ENCODE results near the gene PLPP1.

Gene PLPP1

DNA sequence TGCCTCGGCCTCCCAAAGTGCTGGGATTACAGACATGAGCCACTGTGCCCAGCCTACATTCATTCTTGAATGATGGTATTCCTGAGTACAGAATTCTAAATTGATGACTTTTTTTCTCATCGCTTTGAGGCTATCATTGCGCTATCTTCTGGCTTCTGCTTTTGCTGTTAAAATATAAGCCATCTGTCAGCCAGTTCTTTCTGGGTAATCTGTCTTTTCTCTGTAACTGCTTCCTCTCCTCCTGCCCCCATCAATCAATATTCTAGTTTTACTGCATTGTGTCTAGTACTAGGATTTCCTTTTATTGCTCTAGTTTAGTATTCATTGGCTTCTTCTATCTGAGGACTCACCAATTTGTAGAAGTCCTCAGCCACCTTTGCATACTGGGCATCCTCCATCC is 89.0 kb downstream of the PLPP1 start:
- DNase-seq: no peak

DNA sequence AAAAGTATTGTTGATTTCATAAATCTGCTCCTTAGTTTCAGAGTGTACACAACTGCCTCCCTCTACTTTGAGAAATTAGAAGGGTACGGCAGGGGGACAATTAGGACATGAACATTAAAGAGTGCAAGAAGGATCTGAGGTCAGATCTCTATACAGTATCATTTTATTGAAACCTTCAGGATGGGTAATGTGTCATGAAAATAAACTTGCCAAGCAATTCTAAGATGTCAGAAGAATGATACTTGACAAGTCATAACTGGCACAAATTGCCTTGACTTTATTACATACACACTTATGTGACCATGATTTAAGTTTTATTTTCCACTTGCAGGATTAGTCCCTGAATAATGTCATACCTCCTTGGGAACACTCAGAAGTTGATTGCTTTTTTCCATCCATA is 92.8 kb downstream of the PLPP1 start:
- no peak for DNase-seq

DNA sequence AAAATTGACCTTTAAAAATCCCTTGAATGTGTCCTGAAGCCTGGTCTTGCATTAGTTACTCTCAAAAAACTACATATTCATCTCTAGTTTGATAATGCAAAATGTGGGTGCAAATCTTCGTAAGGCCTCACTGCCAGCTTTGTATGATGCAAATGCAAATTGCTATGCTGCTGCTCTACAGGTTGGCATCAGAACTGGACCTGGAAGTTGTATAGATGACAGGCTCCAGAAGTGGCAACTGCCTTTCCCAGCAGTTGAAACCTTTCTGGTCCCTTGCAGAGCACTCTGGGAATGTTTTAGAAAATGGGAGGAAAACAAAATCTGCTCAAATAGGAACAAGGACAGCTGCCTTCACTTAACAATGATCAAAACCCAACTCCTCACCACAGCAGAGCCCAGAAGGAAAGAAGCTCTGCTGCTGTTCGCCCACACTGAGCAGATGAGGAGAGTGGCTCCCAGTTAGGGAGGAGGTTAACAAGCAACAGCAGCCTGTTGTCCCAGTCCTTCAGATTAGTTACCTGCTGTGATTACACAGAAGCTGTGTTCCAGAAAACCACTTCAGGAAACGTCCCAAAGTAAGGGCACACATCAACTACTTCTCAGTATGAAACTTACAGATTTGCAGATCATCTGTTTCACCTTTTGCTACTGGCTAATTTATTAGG is 93.5 kb downstream of the PLPP1 start:
- DNase-seq: no peak

DNA sequence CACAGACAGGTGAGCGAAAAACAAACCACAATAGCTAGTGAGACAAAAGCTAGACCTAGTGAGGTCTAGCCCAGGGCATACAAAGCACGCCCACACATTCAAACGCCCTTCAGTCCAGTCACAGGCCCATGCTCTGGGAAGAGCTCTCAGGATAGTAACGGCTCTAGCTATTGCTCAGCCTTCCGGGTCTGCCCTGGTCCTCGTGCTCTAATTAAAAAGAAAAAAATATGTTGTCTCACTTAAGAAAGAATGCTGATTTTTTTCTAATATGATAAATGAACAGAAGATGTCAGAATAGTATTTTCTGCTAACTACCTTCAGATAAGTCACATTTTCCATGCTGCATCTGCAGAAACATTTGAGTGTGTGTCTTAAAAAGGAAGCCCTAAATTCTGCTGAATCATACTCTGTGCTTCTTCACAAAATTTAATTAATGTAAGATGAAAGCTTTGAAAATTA is 94.5 kb downstream of the PLPP1 start:
- DNase-seq: peak; percentile 67

DNA sequence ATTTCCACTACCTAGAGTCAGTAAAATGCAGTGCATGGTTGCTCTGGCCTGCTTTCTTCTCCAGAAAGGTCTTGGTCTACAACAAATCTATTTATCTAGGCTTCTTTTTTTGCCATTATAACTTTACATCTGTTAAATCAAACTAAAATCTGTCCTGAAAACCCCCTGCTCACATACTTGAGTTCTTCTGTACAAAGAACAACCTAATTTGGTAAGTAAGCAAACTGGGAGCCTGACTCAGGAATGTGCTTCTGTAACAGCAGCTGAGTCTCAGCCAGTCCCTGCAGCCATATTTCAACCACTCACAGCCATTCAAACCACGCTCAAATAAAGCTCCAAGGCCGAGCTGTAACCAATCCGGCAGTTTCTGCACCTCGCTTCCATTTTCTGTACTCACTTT is 95.8 kb downstream of the PLPP1 start:
- DNase-seq: peak; percentile 85

DNA sequence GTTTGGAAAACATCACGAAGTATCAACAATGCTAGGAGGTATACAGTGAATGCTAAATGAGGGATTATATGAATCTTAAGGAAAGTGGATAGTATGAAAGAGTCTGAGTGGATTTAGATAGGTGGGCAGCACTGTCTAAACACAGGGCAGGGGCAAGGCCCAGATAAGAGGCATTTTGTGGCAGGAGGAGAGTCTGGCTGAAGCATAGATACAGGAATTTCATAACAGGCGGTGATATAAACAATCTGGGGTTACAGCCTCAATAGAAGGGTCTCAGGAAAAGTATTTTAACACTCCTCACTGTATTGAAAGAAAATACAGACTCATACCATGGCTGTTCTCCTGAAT is 96.9 kb downstream of the PLPP1 start:
- DNase-seq: no peak

DNA sequence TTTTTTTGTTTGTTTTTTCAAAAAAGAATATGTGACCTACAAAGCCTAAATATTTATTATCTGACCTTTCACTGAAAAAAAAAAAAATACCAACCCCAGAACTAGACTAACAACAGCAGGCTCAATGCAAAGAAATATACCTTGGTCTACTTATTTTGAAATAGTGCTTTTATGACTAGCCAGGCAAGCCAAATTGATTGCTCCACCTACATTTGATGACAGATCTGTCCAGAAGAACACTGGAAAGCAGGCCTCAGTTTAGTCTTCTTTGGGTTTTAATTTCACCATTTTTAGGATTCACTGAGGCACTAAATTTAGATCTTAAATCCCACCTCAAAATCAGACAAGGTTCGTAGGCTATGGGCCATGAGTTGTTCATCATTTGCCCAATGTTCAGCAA is 97.3 kb downstream of the PLPP1 start:
- no peak for DNase-seq

DNA sequence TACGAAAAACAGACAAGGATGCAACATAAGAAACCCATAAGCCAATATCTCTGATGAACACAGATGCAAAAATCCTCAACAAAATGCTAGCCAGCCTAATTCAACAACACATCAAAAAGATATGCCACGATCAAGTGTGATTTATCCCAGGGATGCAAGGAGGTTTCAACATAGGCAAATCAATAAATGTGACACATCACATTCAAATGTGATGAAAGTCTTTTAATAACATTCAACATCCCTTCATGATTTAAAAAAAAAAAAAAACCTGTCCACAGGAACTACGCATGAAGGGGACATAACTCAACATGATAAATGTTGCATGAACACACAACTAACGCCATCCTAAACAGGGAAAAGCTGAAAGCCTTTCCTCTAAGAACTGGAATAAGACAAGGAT is 102.2 kb downstream of the PLPP1 start:
- DNase-seq: no peak

DNA sequence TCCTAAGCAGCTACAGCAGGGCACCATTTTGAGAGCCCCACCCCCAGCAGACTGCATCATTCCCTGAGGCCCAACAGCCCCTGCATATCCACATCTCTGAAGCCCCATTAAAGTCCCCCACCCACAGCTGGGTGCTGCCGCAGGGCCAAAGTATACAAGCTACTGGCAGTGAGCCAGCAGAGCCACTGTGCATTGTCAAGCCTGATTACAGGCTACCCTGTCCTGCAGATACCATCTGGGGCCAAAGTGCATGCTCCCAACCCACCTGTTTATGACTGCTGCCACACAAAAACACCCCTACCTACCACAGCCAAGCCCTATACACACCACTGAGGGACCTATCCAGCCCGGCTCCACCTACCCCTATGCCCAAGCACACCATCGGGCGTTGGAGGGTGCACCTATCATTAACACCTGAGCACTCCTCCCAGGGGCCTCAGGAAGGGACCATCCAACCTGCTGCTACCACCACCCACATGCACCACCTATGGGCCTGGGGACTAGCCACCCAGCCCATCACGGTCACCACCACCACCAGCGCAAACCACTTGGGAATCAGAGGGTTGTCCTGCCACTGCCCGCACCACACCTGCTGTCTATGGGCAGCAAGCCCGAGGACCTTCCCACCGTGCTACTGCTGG is 105.0 kb downstream of the PLPP1 start:
- no peak for DNase-seq

DNA sequence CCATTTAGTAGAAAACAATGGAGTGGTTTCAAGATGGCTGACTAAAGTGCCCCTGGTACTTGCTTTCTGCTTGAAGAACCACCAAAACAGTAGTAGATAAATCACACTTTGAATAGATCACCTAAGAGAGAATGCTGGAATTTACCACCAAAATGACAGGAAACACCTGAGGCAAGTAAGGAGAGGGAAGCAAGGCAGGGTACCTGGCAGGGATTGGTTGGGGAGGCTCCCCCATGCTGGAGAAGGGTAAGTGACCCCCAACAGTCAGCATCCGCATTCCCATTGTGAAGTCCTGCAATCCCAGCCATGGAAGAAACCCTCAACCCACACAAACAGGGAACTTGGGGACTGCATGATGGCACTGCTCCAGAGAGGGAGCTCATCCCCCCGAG is 105.5 kb downstream of the PLPP1 start:
- no peak for DNase-seq

DNA sequence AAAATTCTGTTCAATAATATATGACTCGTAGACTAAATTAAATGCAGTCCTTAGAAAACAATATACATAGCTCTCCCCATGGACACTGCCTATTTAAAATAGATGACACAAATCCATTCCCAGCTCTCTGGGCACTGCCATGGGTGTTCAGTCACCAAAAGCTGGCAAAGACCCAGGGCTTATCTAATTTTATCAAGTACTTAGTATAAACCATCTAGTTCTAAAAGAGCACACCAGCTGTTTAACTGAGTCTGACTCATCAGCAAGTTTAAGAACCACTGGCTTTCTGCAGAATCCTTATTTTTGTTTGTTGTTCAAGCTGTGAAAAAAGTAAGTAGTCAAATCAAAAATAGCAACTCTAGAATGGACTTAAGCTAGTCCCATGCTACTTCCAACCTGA is 107.6 kb downstream of the PLPP1 start:
- peak; percentile 78 for DNase-seq

DNA sequence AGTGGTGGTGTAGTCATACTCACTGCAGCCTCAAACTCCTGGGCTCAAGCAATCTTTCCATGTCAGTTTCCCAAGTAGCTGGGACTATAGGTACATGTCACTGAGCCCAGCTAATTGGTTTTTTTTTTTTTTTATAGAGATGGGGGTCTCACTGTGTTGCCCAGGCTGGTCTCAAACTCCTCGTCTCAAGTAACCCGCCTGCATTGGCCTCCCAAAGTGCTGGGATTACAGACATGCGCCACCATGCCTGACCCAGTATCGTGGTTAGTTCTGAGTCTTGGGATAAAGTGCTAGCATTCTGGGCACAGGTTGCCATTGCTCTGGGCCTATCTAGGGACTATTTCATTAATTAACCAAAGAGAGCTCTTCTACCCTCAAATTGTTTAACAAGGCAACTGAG is 108.3 kb downstream of the PLPP1 start:
- DNase-seq: no peak

DNA sequence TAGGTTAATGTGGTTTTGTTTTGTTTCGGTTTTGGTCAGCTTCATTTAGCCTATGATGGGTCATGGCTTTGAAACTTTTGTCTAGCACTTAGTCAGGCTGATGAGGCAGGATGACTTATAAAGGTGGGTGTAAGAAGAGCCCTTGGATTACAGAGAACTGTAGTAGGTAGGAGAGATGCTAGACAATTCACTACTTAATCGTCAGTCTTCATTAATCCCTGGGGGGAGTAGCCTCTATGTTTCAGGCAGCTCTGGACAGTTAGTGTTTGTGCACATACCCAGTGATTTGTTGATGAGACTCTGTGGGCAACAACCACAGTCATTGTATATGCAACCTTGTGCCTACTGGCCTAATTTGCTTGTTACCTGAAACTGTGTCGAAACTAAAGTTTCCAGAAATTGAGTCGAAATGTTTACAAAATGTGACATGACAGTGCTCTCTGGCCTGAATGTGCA is 113.7 kb downstream of the PLPP1 start:
- DNase-seq: no peak

DNA sequence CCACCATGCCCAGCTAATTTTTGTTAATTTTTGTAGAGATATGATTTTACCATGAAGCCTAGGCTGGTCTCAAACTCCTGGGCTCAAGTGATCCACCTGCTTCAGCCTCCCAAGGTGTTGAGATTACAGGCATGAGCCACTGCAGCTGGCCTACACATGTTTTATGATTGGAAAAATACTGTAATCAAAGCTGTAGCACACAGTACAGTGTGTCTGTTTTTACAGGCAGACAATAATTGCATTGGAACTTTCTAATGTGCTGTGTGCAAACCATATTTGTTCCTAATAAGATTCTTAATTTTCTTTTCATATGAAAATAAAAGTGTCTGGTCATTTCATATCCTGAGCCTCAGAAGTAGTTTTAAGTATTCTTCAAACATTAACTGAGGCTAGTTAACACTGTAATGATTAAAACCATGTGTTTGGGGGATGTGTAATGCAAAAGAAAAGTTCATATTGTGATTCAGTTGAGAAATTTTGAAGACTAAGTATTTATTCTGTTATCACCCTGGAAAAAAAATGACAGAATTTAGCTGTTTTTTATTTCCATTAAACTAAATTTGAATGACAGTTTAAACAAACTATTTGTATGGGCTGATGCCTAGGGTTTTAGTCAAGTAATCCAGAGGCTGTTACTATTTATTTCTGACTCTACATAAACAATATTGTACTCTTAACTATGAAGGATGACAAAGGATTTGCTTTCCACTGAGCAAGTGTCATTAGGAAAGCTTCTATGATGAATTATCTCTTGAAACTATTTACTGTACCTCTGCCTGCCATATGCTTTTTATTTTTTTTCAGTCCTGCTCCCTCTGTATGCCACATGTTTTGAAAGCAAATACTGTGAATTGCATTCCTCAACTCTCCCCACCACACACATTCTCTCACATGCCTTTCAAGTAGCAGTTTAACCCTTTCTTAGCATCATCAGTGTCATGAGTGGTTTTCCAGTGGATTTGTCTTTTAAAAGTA is 115.5 kb downstream of the PLPP1 start:
- peak; percentile 93 for DNase-seq

DNA sequence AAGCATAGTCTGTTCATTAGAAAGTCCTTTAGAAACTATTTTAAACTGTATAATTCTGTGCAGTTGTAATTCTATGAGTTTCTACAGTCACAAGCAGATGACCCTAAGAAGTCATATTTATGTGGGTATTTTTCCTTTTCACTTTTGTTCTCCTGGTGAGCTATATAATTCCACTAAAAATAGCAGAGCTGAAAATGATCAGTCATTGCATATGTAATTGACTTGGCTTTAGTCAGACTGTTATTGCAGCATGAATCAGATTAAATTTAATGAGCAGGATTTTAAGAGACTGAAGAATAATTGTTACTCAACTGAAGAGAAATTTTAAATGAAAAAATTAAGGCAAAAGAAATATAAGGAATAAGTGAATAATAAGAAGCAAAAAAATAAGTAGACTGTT is 118.5 kb downstream of the PLPP1 start:
- peak; percentile 39 for DNase-seq

DNA sequence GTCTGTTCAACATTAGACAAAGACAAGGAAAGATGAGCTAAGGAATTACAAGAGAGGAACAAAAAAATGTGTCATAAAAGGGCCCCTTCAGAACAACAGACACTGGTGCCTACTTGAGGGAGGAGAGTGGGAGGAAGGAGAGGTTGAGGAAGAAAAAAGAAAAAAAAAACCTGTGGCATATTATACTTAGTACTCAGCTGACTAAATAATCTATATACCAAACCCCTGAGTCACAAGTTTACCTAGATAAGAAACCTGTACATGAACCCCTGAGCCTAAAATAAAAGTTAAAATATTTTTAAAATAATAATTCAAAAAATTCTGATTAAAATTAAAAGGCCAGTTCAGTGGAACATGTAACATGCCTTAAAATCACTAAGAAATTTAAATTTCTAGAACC is 119.7 kb downstream of the PLPP1 start:
- no peak for DNase-seq

DNA sequence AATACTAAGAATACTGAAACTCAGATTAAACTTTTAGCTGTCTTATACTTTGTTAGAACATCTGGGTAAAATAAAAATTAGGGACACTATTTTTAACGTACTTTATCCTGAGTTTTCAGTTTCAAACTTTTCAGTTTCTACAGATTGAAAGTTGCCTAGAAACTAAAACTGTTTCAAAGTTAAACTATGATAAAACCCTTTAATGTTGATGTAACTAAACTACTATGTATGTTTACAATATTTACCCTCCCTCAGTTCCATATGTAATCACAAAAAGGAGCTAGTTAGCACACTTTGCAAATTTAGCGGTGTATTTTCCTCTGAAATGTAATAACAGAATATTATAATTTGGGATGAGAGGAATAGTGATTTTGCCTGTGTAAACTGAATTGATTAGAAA is 121.1 kb downstream of the PLPP1 start:
- DNase-seq: no peak

DNA sequence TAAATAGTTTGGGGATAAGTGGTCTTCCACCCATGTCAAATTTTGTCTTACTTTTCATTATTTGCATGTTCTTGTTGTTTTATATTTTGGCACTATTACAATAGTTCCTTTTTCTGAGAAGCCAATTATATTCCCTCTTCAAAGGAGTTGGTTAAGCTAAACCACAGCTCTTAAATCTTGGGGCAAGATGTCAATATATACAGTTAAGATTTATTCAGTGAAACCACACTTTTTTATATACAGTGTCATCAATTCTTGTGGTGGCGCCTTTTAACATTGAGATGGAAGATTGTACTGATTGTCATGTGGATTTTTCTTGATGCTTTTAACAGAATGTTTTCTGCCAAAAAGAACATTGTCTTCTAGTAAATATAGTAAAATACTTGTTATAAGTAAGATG is 122.9 kb downstream of the PLPP1 start:
- no peak for DNase-seq

DNA sequence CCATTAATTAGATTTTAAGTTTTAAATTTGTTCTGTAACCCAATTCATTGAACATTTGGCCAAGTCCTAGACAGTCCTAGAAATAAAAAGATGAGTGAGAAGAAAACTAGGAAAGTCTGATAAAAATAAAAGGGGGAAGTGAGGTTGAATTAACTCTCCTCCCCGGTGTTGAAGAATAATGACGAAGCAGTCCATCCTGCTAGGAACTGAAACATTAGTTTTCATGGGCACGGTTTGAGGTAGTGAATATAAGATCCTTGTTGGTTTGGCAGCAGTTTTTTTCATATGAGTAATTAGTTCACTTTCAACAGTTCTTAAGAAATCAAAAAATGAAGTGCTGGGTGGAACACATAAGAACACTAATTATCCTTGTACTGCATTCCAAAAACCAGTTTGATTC is 123.9 kb downstream of the PLPP1 start:
- no peak for DNase-seq

DNA sequence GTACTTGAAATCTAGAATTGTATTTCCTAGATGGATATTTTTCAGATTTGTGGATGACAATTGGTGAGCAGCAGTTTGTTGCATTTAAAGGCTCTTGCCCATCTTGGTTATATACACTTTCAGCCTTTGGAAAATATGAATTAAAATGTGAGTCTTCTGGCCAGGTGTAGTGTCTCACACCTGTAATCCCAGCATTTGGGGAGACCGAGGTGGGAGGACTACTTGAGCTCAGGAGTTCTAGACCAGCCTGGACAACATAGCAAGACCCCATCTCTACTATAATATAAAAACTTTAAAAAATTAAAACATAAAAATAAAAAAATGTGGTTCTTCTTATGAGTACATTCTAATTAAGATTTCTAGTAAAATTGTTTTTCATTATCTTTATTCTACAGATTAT is 125.0 kb downstream of the PLPP1 start:
- DNase-seq: no peak

DNA sequence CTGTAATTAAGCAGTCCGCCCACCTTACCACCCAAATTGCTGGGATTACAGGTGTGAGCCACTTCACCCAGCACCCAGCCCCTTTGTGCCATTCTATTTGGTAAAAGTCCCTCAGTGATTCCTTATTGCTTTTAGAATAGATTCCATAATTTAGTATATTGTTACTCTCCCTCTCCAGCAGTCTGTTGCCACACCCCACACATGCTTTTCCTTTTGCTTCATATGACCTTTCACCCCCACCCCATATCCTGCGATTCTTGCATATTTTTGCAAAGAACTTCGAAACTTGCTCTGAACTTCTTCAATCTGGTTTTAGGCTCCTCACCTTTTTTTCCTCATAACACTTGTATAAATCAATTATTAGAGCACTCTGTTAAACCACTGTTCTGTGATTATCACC is 126.8 kb downstream of the PLPP1 start:
- no peak for DNase-seq

DNA sequence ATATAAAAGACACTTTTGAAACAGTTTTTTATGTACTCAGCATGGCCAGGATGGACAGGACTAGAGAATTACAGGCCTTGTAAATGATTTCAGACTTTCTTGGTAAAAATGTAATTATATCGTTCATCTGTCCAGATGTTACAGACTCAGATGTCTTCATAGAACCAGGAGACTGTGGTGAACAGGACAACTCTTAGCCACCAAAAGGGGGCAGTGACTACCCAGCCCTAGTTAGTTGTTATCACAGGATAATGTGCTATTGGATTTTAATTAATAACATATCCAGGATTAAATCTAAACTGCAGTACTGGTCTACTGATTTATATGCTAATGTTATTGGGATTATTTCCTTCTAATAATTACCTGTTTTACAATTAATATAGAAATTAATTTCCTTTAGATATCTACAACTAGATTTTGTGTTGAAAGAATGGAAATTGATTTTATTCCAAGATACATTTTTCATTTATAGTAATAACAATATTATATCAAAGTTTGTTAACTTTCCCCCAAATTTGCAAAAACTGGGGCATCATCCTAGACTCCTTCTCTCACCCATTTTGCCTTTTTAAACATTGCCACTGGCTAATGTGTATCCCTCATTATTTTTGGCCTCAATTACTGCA is 127.6 kb downstream of the PLPP1 start:
- DNase-seq: peak; percentile 59

DNA sequence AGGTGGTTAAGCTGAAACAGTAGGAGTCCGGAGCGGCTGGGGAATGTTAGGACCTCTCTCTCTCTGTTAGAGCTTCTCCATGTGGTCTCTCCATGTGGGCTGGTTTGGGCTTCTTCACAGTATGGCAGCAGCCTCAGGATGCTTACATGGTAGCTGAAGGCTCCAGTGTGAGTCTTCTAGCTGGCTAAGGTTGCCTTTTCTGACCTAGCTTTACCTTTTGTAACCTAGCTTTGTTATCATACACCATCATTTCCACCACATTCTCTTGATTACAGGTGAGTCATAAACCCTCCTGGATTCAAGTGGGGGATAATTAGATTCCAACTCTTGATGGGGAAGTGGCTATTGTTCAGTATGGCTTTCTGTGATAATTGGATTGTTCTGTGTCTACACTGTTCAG is 128.5 kb downstream of the PLPP1 start:
- no peak for DNase-seq
